Measurements from ENCODE around the gene S100A11.

DNA sequence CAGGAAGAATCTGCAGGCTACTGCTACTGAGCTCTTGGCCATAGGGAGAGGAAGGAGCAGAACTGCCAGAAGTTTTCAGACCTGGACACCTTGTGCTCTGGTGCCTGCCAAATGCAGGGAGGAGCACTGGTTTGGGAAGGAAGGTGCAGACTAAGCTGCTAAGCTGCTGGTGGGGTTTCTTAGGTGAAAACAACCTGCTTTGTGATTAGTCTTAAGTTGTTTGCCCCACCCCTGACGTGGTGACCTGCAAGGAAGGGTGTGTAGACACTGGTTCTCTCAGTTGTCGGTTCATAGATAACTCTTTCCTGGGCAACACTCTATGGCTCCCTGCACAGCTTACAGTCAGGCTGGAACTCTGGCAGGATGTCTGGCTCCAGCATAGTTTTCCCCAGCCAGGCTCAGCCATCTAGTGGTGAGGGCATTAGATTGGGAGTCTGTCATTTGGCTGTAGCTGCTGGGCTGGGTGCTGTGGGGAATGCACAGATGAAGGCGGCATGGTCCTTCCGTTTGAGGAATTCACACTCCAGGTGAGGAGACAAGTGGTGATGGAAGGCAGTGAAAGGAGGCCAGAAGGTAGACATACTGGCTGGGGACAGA is 32.9 kb downstream of the S100A11 start:
- TF ChIP-seq SMC3 (conservative IDR thresholded peaks at IDR 0.05; ENCODE audit: insufficient read depth, low read depth, low read length) (no peak), JUND (IDR thresholded peaks at IDR 0.05; ENCODE audit: borderline replicate concordance, low read depth, low read length) (no peak), JUND (tag; IDR thresholded peaks at IDR 0.05; ENCODE audit: borderline replicate concordance, low read depth, low read length) (no peak), KLF16 (IDR thresholded peaks at IDR 0.05) (no peak), CTCF (IDR thresholded peaks at IDR 0.05 in 2 of 3, conservative IDR thresholded peaks at IDR 0.05 in 1 of 3; ENCODE audit: insufficient read depth in 2 of 3, low read depth in 1 of 3, low read length in 3 of 3) (0 out of 6 replicates have a peak, but pooled peaks of 2 of the 3 experiments have one; percentile 7 to 8), BHLHE40 (IDR thresholded peaks at IDR 0.05; ENCODE audit: low read length) (no peak), PHF8 (IDR thresholded peaks at IDR 0.05; ENCODE audit: borderline replicate concordance, low read length) (no peak), POLR2A (conservative IDR thresholded peaks at IDR 0.05) (no peak), CBX3 (IDR thresholded peaks at IDR 0.05; ENCODE audit: borderline replicate concordance in 1 of 2, low read length in 2 of 2) (no peak)
- TF ChIP-seq, protein P1, sequence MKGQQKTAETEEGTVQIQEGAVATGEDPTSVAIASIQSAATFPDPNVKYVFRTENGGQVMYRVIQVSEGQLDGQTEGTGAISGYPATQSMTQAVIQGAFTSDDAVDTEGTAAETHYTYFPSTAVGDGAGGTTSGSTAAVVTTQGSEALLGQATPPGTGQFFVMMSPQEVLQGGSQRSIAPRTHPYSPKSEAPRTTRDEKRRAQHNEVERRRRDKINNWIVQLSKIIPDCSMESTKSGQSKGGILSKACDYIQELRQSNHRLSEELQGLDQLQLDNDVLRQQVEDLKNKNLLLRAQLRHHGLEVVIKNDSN (CRISPR knock-in tag; IDR thresholded peaks at IDR 0.05) = no peak
- TF ChIP-seq, protein P2, sequence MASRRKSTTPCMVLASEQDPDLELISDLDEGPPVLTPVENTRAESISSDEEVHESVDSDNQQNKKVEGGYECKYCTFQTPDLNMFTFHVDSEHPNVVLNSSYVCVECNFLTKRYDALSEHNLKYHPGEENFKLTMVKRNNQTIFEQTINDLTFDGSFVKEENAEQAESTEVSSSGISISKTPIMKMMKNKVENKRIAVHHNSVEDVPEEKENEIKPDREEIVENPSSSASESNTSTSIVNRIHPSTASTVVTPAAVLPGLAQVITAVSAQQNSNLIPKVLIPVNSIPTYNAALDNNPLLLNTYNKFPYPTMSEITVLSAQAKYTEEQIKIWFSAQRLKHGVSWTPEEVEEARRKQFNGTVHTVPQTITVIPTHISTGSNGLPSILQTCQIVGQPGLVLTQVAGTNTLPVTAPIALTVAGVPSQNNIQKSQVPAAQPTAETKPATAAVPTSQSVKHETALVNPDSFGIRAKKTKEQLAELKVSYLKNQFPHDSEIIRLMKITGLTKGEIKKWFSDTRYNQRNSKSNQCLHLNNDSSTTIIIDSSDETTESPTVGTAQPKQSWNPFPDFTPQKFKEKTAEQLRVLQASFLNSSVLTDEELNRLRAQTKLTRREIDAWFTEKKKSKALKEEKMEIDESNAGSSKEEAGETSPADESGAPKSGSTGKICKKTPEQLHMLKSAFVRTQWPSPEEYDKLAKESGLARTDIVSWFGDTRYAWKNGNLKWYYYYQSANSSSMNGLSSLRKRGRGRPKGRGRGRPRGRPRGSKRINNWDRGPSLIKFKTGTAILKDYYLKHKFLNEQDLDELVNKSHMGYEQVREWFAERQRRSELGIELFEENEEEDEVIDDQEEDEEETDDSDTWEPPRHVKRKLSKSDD (conservative IDR thresholded peaks at IDR 0.05; ENCODE audit: low read length) = no peak
- TF ChIP-seq, protein P3, sequence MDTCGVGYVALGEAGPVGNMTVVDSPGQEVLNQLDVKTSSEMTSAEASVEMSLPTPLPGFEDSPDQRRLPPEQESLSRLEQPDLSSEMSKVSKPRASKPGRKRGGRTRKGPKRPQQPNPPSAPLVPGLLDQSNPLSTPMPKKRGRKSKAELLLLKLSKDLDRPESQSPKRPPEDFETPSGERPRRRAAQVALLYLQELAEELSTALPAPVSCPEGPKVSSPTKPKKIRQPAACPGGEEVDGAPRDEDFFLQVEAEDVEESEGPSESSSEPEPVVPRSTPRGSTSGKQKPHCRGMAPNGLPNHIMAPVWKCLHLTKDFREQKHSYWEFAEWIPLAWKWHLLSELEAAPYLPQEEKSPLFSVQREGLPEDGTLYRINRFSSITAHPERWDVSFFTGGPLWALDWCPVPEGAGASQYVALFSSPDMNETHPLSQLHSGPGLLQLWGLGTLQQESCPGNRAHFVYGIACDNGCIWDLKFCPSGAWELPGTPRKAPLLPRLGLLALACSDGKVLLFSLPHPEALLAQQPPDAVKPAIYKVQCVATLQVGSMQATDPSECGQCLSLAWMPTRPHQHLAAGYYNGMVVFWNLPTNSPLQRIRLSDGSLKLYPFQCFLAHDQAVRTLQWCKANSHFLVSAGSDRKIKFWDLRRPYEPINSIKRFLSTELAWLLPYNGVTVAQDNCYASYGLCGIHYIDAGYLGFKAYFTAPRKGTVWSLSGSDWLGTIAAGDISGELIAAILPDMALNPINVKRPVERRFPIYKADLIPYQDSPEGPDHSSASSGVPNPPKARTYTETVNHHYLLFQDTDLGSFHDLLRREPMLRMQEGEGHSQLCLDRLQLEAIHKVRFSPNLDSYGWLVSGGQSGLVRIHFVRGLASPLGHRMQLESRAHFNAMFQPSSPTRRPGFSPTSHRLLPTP (IDR thresholded peaks at IDR 0.05; ENCODE audit: borderline replicate concordance, extremely low read depth, insufficient read length) = no peak
- TF ChIP-seq, protein P4, sequence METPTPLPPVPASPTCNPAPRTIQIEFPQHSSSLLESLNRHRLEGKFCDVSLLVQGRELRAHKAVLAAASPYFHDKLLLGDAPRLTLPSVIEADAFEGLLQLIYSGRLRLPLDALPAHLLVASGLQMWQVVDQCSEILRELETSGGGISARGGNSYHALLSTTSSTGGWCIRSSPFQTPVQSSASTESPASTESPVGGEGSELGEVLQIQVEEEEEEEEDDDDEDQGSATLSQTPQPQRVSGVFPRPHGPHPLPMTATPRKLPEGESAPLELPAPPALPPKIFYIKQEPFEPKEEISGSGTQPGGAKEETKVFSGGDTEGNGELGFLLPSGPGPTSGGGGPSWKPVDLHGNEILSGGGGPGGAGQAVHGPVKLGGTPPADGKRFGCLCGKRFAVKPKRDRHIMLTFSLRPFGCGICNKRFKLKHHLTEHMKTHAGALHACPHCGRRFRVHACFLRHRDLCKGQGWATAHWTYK (CRISPR knock-in tag; IDR thresholded peaks at IDR 0.05) = no peak
- TF ChIP-seq, protein P5, sequence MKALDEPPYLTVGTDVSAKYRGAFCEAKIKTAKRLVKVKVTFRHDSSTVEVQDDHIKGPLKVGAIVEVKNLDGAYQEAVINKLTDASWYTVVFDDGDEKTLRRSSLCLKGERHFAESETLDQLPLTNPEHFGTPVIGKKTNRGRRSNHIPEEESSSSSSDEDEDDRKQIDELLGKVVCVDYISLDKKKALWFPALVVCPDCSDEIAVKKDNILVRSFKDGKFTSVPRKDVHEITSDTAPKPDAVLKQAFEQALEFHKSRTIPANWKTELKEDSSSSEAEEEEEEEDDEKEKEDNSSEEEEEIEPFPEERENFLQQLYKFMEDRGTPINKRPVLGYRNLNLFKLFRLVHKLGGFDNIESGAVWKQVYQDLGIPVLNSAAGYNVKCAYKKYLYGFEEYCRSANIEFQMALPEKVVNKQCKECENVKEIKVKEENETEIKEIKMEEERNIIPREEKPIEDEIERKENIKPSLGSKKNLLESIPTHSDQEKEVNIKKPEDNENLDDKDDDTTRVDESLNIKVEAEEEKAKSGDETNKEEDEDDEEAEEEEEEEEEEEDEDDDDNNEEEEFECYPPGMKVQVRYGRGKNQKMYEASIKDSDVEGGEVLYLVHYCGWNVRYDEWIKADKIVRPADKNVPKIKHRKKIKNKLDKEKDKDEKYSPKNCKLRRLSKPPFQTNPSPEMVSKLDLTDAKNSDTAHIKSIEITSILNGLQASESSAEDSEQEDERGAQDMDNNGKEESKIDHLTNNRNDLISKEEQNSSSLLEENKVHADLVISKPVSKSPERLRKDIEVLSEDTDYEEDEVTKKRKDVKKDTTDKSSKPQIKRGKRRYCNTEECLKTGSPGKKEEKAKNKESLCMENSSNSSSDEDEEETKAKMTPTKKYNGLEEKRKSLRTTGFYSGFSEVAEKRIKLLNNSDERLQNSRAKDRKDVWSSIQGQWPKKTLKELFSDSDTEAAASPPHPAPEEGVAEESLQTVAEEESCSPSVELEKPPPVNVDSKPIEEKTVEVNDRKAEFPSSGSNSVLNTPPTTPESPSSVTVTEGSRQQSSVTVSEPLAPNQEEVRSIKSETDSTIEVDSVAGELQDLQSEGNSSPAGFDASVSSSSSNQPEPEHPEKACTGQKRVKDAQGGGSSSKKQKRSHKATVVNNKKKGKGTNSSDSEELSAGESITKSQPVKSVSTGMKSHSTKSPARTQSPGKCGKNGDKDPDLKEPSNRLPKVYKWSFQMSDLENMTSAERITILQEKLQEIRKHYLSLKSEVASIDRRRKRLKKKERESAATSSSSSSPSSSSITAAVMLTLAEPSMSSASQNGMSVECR (CRISPR knock-in tag; IDR thresholded peaks at IDR 0.05) = no peak
